ENCODE measurements around the gene SERPINA3. TPM values are rescaled to one million over a fixed set of nuclear protein-coding genes. Genes with fewer than 3 reads are reported as not detected.
A peak's percentile ranks its signal among the peaks of the same experiment; 100 is the strongest.
"Not testable (repeated sequence)": the region's sequence is repeated elsewhere in the genome, so short reads cannot be mapped to it uniquely, and the experiment has no call there.

SERPINA3 gene
- total RNA-seq, 1 experiment from 2014 or later = 0.95 TPM

- H3K27me3 ChIP-seq (replicated peaks) = no peaks in the 10 kb centered on the region
- no peak overlapping the region for H3K27ac ChIP-seq
- DNase-seq (ENCODE audit: low read depth in 1 of 2, low spot score in 2 of 2) = no peak
- peaks cover 6% of the 10 kb centered on the region; the same call in 1 of the 2 replicates for H3K4me1 ChIP-seq (replicated peaks)
- no peaks in the 10 kb centered on the region for H3K9me3 ChIP-seq (replicated peaks)
- H3K4me3 ChIP-seq = no peak overlapping the region
- no peaks in the 10 kb centered on the region for H3K36me3 ChIP-seq
Measured at GRCh38 chr14:94575730-94576585, 36.2 kb upstream of the SERPINA3 start.

DNA sequence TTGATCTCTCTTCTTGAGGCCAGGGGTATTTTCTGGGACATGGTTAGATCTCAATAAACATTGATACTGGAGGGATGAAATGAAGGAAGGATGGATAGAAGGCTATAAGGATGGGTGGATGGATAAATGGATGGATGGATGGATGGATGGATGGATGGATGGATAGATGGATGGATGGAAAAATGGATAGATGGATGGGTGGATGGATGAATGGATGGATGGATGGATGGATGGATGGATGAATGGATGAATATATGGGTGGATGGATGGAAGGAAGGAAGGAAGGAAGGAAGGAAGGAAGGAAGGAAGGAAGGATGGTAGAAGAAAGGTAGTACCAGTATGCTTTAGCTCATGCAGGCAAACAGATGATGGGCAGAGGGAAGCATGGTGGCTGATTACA, 34.7 kb upstream of the SERPINA3 start:
- not testable (repeated sequence) for DNase-seq (ENCODE audit: low read depth in 1 of 2, low spot score in 2 of 2); H3K27me3 ChIP-seq (replicated peaks); H3K27ac ChIP-seq; H3K36me3 ChIP-seq; H3K4me3 ChIP-seq; H3K9me3 ChIP-seq (replicated peaks)
- H3K4me1 ChIP-seq (replicated peaks) = peaks cover 12% of the 10 kb centered on the region; the same call in 1 of the 2 replicates

DNA sequence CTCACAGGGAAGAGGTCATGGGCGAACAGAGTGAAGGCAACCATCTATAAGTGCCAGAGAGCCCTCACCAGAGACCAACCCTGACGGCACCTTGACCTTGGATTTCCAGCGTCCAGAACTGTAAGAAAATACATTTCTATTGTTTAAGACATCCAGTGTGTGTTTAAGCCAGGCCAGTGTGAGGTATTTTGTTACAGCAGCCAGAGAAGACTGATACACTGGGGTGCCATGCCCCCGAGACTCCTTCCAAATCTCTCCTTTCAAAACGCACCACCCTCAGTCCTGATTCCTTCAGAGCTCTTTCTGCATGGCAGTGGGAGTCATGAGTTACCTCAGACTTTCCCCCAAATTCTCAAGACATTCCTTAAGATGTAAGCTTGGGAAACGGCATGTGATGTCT, 33.5 kb upstream of the SERPINA3 start:
- DNase-seq (ENCODE audit: low read depth in 1 of 2, low spot score in 2 of 2) = no peak
- Histone ChIP-seq H3K9me3 (replicated peaks) (no peaks in the 10 kb centered on the region), H3K27me3 (replicated peaks) (no peaks in the 10 kb centered on the region), H3K36me3 (no peaks in the 10 kb centered on the region), H3K4me3 (no peak overlapping the region), H3K4me1 (replicated peaks) (peaks cover 12% of the 10 kb centered on the region; the same call in 1 of the 2 replicates), H3K27ac (no peak overlapping the region)

- H3K36me3 ChIP-seq = no peaks in the 10 kb centered on the region
- 0 out of 2 replicates have a peak, but pooled peaks cover 6% of the 10 kb centered on the region for H3K4me1 ChIP-seq (replicated peaks)
- H3K27me3 ChIP-seq (replicated peaks) = no peaks in the 10 kb centered on the region
- DNase-seq (ENCODE audit: low read depth in 1 of 2, low spot score in 2 of 2) = peak in 1 of 2 experiments; percentile 56
- no peak within 1 kb of the TSS for H3K4me3 ChIP-seq
- H3K9me3 ChIP-seq (replicated peaks) = no peaks in the 10 kb centered on the region
- H3K27ac ChIP-seq = no peak within 1 kb of the TSS
Measured at GRCh38 chr14:94581127-94581999, 30.8 kb upstream of the SERPINA3 start, which contains the start of gene SERPINA5. Gene SERPINA5 (plus strand): TSS chr14:94581426. CDS start chr14:94587363, 5,937 bp downstream.

DNA sequence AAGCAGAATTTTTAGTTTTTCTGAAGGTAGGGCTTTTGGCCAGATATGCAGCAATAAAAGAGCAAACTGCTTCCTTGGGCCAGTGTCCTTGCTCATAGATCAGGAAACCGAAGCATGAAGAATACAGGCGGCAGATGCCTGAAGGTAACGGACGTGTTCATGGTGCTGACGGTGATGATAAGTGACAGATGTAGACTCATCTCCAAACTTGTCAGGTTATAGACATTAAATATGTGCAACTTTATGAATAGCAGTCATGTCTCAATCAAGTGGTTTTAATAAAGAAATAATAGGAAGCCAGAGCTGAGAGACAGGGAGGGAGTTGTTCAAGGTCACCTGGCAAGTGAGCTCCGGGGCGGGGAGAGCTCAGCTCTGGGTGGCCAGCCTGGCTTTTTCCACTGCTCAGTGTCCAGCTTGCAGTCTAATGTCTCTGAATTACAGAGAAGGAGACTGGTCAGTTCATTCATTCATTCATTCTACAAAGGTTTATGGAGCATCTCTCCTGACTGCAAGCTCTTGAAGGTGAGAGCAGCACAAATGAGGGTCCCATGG, 29.9 kb upstream of the SERPINA3 start:
- no peak overlapping the region for H3K27ac ChIP-seq
- H3K4me3 ChIP-seq = no peak overlapping the region
- H3K36me3 ChIP-seq = no peaks in the 10 kb centered on the region
- no peaks in the 10 kb centered on the region for H3K27me3 ChIP-seq (replicated peaks)
- 0 out of 2 replicates have a peak, but pooled peaks cover 6% of the 10 kb centered on the region for H3K4me1 ChIP-seq (replicated peaks)
- H3K9me3 ChIP-seq (replicated peaks) = no peaks in the 10 kb centered on the region
- DNase-seq (ENCODE audit: low read depth in 1 of 2, low spot score in 2 of 2) = no peak

- no peak for DNase-seq (ENCODE audit: low read depth in 1 of 2, low spot score in 2 of 2)
- H3K27me3 ChIP-seq (replicated peaks) = no peaks in the 10 kb centered on the region
- no peaks in the 10 kb centered on the region for H3K9me3 ChIP-seq (replicated peaks)
- H3K4me3 ChIP-seq = no peak overlapping the region
- H3K27ac ChIP-seq = no peak overlapping the region
- 0 out of 2 replicates have a peak, but pooled peaks cover 6% of the 10 kb centered on the region for H3K4me1 ChIP-seq (replicated peaks)
- no peaks in the 10 kb centered on the region for H3K36me3 ChIP-seq
Measured at GRCh38 chr14:94582851-94583250, 29.3 kb upstream of the SERPINA3 start.

- no peak for DNase-seq (ENCODE audit: low read depth in 1 of 2, low spot score in 2 of 2)
- H3K27ac ChIP-seq = no peak overlapping the region
- H3K27me3 ChIP-seq (replicated peaks) = no peaks in the 10 kb centered on the region
- H3K9me3 ChIP-seq (replicated peaks) = no peaks in the 10 kb centered on the region
- H3K4me1 ChIP-seq (replicated peaks) = 0 out of 2 replicates have a peak, but pooled peaks cover 6% of the 10 kb centered on the region
- no peaks in the 10 kb centered on the region for H3K36me3 ChIP-seq
- no peak overlapping the region for H3K4me3 ChIP-seq
Measured at GRCh38 chr14:94583557-94583956, 28.6 kb upstream of the SERPINA3 start.

- H3K27ac ChIP-seq = no peak overlapping the region
- H3K9me3 ChIP-seq (replicated peaks) = no peaks in the 10 kb centered on the region
- H3K4me3 ChIP-seq = no peak overlapping the region
Measured at GRCh38 chr14:94584591-94585280, 27.5 kb upstream of the SERPINA3 start.

DNA sequence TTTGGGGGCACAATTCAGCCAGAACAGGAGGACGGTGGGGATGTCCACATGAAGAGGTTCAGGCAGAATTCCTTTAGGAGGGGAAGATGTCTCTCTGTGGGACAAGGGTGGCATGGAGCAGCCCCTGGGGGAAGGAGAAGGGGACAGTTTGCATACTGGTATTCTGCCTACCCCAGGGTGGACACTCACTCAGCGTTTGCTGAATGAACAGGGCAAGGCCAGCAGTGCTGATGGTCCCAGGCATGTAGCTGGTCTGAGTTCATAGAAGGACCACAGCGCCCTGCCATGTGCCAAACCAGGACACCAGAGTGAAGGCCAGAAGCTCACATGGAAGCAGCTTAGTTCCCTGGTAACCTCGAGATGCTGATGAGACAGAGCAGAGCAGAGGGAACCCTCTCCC, 25.6 kb upstream of the SERPINA3 start:
- H3K27me3 ChIP-seq (replicated peaks) = no peaks in the 10 kb centered on the region
- no peaks in the 10 kb centered on the region for H3K9me3 ChIP-seq (replicated peaks)
- no peak for DNase-seq (ENCODE audit: low read depth in 1 of 2, low spot score in 2 of 2)
- no peak overlapping the region for H3K4me3 ChIP-seq
- H3K27ac ChIP-seq = no peak overlapping the region
- no peaks in the 10 kb centered on the region for H3K4me1 ChIP-seq (replicated peaks)
- no peaks in the 10 kb centered on the region for H3K36me3 ChIP-seq

More at GRCh38 chr14:94584591-94585280, 27.5 kb upstream of the SERPINA3 start:
- Histone ChIP-seq H3K36me3 (no peaks in the 10 kb centered on the region), H3K27me3 (replicated peaks) (no peaks in the 10 kb centered on the region), H3K4me1 (replicated peaks) (0 out of 2 replicates have a peak, but pooled peaks cover 6% of the 10 kb centered on the region)
- DNase-seq (ENCODE audit: low read depth in 1 of 2, low spot score in 2 of 2) = no peak

GRCh38 chr14:94588311-94588710, 23.9 kb upstream of the SERPINA3 start:
- Histone ChIP-seq H3K27ac (no peak overlapping the region), H3K4me1 (replicated peaks) (no peaks in the 10 kb centered on the region), H3K9me3 (replicated peaks) (no peaks in the 10 kb centered on the region), H3K4me3 (no peak overlapping the region), H3K27me3 (replicated peaks) (no peaks in the 10 kb centered on the region), H3K36me3 (no peaks in the 10 kb centered on the region)
- no peak for DNase-seq (ENCODE audit: low read depth in 1 of 2, low spot score in 2 of 2)

DNA sequence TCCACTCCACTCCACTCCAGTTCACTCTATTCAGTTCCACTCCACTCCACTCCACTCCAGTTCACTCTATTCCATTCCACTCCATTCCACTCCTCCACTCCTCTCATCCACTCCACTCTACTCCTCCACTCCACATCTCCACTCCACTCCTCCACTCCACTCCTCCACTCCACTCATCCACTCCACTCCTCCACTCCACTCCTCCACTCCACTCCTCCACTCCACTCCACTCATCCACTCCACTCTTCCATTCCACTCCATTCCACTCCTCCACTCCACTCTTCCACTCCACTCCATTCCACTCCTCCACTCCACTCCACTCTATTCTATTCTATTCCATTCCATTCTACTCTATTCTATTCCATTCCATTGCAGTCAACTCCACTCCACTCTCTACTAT, 21.1 kb upstream of the SERPINA3 start:
- no peak for DNase-seq (ENCODE audit: low read depth in 1 of 2, low spot score in 2 of 2)
- H3K27ac ChIP-seq = no peak overlapping the region

GRCh38 chr14:94591871-94592270, 20.3 kb upstream of the SERPINA3 start:
- Histone ChIP-seq H3K27ac (no peak overlapping the region), H3K36me3 (no peaks in the 10 kb centered on the region), H3K4me3 (no peak overlapping the region), H3K4me1 (replicated peaks) (no peaks in the 10 kb centered on the region), H3K9me3 (replicated peaks) (no peaks in the 10 kb centered on the region), H3K27me3 (replicated peaks) (no peaks in the 10 kb centered on the region)
- no peak for DNase-seq (ENCODE audit: low read depth in 1 of 2, low spot score in 2 of 2)

More for the DNA sequence above, 21.1 kb upstream of the SERPINA3 start:
- Histone ChIP-seq H3K4me3 (no peak overlapping the region), H3K4me1 (replicated peaks) (no peaks in the 10 kb centered on the region), H3K27me3 (replicated peaks) (no peaks in the 10 kb centered on the region), H3K9me3 (replicated peaks) (no peaks in the 10 kb centered on the region), H3K36me3 (no peaks in the 10 kb centered on the region)

- Histone ChIP-seq H3K4me3 (no peak overlapping the region), H3K4me1 (replicated peaks) (no peaks in the 10 kb centered on the region), H3K27ac (no peak overlapping the region), H3K9me3 (replicated peaks) (no peaks in the 10 kb centered on the region), H3K27me3 (replicated peaks) (no peaks in the 10 kb centered on the region), H3K36me3 (no peaks in the 10 kb centered on the region)
- DNase-seq (ENCODE audit: low read depth in 1 of 2, low spot score in 2 of 2) = no peak
Measured at GRCh38 chr14:94592457-94592856, 19.7 kb upstream of the SERPINA3 start.

Data from SJSA1 (cell line).